Measurements from ENCODE around the gene GRID1. TPM values are rescaled to one million over a fixed set of nuclear protein-coding genes. Genes with fewer than 3 reads are reported as not detected.

GRID1 gene
- total RNA-seq, 1 donor: not detected

DNA sequence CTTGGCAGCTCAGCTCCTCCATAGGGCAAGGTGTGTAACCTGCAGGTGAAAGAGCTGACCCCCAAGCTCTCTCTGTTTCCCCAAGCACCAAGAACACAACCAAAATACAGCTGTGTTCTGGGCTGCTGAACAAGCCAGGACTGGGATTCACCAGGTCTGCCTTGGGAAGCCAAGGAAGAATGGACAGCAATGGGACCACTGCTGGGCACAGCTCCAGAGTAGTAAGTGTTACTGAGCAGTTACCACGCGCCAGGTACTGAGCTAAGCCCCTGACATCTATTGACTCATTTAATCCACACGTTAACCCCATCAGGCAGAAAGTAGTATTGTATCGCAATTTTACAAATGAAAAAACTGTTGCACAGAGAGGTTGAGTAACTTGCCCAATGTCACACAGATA is 168.3 kb downstream of the GRID1 start:
- no peak for DNase-seq (ENCODE audit: low read depth)
- H3K4me3 ChIP-seq (ENCODE audit: low read depth, low read length): no peak overlapping the region
- TF ChIP-seq CTCF (IDR thresholded peaks at IDR 0.05; ENCODE audit: insufficient read depth, low read length): no peak

- TF ChIP-seq CTCF (IDR thresholded peaks at IDR 0.05; ENCODE audit: insufficient read depth, low read length): no peak
- no peak for DNase-seq (ENCODE audit: low read depth)
- H3K4me3 ChIP-seq (ENCODE audit: low read depth, low read length): no peak overlapping the region
Observed at GRCh38 chr10:86197166-86197790, 169.3 kb downstream of the GRID1 start.

DNA sequence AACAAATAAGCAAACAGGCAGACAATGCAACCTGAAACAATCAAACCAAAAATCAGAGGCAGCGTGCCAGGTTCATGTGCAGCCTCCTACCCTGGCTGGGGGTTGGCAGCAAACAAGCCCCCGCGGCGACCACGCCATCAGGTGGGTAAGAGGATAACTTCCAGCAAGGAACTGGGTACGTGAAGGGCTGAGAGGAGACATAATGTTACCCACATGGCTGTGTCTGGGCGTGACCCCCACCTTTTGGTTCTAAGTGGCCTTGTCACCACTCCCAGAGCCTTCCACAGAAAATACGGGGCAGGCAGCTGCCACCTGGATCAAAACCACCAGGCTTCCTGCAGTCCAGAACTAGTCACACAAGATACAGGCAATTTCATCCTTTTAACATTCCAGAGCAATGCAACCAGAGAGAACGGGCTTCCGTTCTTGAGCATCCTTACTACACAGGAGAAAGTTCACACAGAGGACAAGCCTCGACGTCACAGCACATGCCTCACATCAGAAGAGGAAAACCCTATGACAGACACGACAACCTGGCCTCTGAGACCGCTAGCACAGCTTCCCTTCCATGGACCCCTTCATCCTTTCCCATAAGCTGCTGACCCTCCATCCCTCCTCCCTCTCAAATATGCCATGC is 171.0 kb downstream of the GRID1 start:
- H3K4me3 ChIP-seq (ENCODE audit: low read depth, low read length): no peak overlapping the region
- TF ChIP-seq CTCF (IDR thresholded peaks at IDR 0.05; ENCODE audit: insufficient read depth, low read length): no peak
- no peak for DNase-seq (ENCODE audit: low read depth)

- DNase-seq (ENCODE audit: low read depth): no peak
- no peak for TF ChIP-seq CTCF (IDR thresholded peaks at IDR 0.05; ENCODE audit: insufficient read depth, low read length)
- H3K4me3 ChIP-seq (ENCODE audit: low read depth, low read length): no peak overlapping the region
Observed at GRCh38 chr10:86194684-86195083, 171.9 kb downstream of the GRID1 start.

GRCh38 chr10:86193841-86194240 is 172.8 kb downstream of the GRID1 start:
- DNase-seq (ENCODE audit: low read depth): no peak
- no peak overlapping the region for H3K4me3 ChIP-seq (ENCODE audit: low read depth, low read length)
- TF ChIP-seq CTCF (IDR thresholded peaks at IDR 0.05; ENCODE audit: insufficient read depth, low read length): no peak

DNA sequence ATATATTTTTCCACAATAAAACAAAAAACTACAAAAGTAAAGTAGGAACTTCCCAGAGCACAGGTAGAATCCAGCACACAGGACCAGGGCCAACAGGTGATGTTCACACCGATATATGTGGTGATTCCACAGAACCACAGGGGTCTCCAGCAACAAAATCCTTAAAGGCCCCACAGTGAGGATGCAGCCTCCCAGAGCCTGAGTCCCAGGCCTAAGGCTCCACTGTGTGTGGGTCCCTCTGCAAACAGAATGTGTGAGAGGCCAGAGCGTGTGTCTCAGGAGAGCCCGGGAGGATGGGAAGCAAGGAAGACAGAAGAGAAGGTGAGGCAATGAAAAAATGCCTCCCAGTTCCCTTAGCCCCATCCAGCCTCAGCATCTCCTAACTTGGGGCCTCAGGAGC is 173.9 kb downstream of the GRID1 start:
- DNase-seq (ENCODE audit: low read depth): no peak
- H3K4me3 ChIP-seq (ENCODE audit: low read depth, low read length): no peak overlapping the region
- TF ChIP-seq CTCF (IDR thresholded peaks at IDR 0.05; ENCODE audit: insufficient read depth, low read length): no peak

Data from fibroblast of the aortic adventitia (primary cell).